GM12801 (cell line): ENCODE results near the gene PTPRG.

ENCODE experiments used
- TF ChIP-seq, protein P1 (sequence below): IDR thresholded peaks from one replicate; pipeline ENCODE4 v1.5.1; 2011; ENCODE audit warnings: control low read depth; ENCODE audit not compliant: insufficient read length; ENCODE audit errors: extremely low read depth

PTPRG gene

DNA sequence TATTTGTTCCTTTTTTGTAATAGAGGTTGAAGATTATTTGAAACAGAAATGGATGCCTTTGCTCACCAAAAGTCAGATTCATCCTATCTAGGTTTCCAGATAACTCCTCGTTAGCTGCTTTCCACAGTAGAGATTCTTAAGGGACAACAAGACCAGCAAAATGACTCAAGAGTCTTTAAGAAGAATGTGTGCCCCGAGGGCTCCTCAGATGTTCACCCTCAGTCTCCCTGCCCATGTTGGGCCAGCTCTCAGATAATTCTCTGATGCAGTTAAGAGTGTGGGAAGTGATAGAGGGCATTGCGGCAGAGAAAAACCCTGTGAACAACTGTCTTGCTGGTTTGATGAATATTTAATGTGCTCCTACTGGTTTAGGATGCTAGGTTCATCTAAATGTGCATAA is 251.1 kb downstream of the PTPRG start:
- TF ChIP-seq, protein P1, sequence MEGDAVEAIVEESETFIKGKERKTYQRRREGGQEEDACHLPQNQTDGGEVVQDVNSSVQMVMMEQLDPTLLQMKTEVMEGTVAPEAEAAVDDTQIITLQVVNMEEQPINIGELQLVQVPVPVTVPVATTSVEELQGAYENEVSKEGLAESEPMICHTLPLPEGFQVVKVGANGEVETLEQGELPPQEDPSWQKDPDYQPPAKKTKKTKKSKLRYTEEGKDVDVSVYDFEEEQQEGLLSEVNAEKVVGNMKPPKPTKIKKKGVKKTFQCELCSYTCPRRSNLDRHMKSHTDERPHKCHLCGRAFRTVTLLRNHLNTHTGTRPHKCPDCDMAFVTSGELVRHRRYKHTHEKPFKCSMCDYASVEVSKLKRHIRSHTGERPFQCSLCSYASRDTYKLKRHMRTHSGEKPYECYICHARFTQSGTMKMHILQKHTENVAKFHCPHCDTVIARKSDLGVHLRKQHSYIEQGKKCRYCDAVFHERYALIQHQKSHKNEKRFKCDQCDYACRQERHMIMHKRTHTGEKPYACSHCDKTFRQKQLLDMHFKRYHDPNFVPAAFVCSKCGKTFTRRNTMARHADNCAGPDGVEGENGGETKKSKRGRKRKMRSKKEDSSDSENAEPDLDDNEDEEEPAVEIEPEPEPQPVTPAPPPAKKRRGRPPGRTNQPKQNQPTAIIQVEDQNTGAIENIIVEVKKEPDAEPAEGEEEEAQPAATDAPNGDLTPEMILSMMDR = no peak

DNA sequence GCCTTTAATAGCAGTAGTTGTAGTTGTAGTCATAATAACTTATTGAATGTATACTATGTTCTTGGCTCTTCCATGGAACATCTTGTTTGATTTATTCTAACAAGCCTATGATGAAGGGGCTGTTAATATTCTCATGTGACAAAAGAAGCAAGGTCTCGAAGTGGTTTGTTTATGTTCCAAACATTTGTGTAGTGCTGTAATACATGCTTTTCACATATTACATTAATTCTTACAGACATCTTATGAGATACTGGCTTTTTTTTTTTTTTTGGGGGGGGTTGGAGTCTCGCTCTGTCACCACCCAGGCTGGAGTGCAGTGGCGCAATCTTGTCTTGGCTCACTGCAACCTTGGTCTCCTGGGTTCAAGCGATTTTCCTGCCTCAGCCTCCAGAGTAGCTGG is 252.3 kb downstream of the PTPRG start:
- TF ChIP-seq, protein P1 = no peak

DNA sequence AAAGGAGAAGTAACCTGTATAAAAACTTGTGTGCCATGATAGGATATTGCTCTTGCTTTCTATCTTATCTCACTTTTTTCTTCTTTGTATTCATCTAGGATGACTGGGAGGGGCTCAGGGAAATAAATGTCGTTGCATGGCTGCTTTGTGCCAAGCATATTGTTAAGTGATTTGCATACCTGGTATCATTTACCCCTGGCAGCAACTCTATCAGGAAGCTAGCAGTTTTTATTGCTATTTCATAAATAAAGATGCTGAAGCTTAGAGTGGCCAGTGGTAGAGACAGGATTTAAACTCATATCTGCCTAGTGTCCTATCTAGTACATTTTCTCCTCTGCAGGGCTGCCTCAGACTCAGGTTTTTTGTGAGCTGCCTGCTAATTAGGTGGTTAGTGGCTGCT is 253.3 kb downstream of the PTPRG start:
- TF ChIP-seq, protein P1 = no peak

DNA sequence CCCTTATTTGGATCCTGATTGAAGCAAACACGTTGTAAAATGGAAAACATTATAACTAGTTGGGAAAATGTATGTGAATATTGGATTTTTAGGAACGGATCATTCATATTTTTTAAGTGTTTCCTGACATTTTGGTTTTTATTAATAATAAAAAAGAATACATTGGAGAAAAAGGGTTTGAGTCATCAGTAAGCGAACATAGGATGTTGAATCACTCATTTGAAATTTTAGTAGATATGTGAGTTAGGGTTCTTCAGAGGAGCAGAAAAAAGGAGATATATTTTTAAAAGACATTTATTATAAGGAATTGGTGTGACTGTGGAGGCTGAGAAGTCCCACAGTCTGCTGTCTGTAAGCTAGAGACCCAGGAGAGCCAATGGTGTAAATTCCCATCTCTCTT is 258.5 kb downstream of the PTPRG start:
- TF ChIP-seq, protein P1 = no peak

DNA sequence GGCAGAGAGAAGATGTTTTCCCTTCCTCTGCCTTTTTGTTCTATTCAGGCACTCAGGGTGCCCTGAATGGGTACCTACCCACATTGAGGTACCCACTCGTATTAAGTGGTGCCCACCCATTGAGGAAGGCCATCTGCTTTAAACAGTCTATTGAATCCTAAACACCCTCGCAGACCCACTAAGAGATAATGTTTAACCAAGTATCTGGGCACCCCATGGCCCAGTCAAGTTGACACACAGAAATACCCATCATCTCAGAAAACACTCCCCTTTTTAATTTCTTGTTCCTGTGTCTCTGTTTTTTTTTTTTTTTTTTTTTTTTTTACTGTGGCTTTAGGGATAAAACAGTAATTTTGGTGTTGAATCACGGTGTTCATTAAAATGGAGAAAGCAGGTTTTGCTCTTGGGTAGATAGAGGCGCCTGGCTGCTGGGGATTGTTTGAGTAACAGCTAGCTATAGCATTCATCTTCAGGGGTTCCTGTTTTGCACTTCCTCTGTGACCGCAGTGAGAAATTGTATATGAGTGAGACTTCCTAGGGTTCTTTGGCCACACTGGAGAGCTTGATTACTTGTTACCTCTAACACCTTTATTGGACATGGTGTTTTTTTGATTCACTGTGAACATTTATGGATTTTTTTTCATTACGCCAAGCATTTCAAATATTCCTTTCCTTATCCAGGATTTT is 259.1 kb downstream of the PTPRG start:
- TF ChIP-seq, protein P1 = no peak

DNA sequence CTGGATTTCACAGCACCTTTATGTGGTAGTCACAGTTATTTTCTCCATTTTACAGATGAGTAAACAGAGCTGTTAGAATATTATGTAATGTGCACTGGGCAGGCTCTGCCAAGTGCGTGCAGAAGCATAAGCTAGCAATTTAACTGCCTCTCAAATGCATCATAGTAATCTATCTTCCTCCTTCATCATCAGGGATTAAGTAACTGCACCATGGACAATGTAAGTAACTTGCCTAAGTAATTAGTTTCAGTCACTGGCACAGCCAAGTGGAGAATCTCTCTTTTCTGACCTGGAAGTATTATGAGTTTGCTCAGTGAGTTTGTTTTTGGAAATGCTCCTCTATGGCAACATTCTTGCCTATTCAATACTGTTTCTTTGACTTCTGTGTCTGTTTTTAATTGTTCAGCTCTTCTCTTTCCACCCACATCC is 260.5 kb downstream of the PTPRG start:
- TF ChIP-seq, protein P1 = no peak

DNA sequence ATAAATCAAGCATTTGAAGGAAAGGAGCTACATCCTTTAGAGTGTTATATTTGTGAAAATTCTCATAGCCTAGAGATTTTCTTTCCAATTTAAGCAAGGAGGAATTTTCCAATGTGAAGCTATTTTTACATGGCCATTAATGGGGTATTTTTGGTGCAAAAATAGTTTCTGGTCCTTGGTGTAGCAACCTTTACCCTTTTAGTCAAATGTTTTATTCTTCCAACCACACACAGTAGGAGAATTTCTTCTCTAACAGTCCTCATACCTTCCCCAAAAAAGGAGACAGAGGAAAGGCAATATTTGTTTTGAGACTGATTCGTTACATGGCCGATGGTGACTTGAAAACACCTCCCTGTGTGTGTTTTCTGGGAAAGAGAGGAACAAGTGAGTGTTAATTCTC is 261.2 kb downstream of the PTPRG start:
- TF ChIP-seq, protein P1 = no peak
